Right ventricle myocardium superior (tissue), 1 donor: ENCODE measurements around the gene ITGAD. TPM values are rescaled to one million over a fixed set of nuclear protein-coding genes. Genes with fewer than 3 reads are reported as not detected.
"Not testable (repeated sequence)": the region's sequence is repeated elsewhere in the genome, so short reads cannot be mapped to it uniquely, and the experiment has no call there.

Experiments used
- ATAC-seq: fragments of 200-7000 bp; cut with Tn5 transposase; one replicate; pipeline ENCODE4 v1.9.1; 2020; ENCODE audit warnings: mild to moderate bottlenecking; ENCODE audit not compliant: poor library complexity
- DNase-seq: peaks from one replicate; pipeline ENCODE4 v3.0.0-alpha.2; 2020
- intact Hi-C: fragments of 100-400 bp; cut with DNase I; formaldehyde crosslinking; loops from one replicate; pipeline ENCODE4 v1.11.2; 2022
- total RNA-seq: library from RNA; stranded (reverse); fragmentation: NEBNext Ultra II Directional; extraction: Animal tissue kit (Norgen Biotek cat#: 25700); gene quantifications from one replicate; pipeline ENCODE4 v1.2.1, GENCODE V29; 2021
- donor health status: DM: no; HTN: yes; CAD: no; lungs with severe emphysema.

ITGAD gene
- total RNA-seq, 1 donor from 2014 or later = not detected

DNA sequence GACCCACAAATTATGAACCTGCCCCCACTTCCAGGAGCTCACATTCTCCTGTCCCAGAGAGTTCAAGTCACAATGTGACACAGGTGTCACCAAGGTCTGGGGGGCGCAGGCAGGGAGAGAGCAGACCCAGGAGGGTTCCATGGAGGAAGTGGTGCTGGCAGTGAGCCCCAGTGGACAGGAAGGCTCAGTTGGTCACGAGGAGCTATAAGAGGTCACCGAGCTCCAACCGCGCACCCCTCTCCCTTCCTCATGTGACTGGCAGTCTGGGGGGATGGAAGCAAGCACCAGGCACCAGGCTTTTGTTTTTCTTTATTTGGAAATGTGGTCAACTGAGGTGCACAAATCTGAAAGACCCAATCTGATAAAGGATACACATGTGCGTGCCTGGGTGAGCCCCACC is 2.5 kb downstream of the ITGAD start:
- DNase-seq = peak; percentile 56
- ATAC-seq = peak; percentile 20
- intact Hi-C loops = no loop called here

DNA sequence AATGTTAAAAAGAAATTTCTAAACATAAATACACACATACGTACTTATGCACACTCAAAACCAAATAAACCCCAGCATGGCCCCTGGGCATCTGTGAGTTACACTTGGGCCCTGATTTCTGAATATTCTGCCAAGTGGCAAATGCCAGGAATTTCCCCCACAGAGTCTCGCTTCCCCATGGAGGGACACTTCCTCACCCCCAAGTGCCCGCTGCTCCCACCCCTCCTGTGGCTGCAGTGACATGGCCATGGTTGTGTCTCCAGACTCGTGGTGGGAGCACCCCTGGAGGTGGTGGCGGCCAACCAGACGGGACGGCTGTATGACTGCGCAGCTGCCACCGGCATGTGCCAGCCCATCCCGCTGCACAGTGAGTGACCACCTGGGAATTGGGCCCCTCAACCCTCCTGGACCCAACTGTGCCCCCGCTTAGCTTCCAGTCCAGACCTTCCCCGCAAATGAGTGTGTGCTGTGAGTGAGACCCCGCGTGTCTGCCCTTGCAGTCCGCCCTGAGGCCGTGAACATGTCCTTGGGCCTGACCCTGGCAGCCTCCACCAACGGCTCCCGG is 4.0 kb downstream of the ITGAD start:
- intact Hi-C loops = no loop called here
- no peak for DNase-seq
- ATAC-seq = no peak

DNA sequence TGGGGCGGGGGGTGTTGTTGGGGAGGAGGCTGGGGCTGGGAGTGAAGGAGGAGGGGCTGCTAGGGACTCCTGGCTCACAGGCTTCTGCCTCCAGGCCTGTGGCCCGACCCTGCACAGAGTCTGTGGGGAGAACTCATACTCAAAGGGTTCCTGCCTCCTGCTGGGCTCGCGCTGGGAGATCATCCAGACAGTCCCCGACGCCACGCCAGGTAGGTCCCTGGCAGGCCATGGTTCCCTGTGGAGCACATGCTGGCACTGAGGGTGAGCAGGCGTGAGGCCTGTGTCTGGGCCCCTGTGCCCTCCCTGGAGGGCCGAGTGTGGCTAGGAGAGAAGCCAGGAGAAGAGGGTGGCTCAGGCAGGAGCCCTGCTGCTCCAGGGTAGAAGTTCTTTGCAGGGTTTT is 4.6 kb downstream of the ITGAD start:
- ATAC-seq (no peak), DNase-seq (no peak)
- intact Hi-C loops = no loop called here

DNA sequence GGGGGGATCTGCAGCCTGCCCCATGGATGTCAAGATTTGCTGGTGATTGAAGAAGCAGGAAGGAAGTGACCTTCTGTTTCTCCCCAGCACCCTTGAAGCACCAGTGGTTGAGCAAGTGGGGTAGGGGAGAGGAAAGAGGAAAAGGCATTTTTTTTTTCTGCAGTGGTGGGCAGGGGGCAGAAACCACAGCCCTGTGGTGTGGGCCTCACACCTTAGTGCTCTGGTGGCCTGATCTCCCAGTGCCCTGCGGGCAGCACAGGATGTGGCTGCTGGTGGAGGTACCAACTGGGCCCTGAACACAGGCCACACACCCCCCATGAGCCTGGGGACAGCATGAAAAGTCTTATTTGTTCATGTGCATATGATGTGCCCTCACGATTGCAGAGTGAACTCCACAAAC is 7.1 kb downstream of the ITGAD start:
- DNase-seq (no peak), ATAC-seq (no peak)

DNA sequence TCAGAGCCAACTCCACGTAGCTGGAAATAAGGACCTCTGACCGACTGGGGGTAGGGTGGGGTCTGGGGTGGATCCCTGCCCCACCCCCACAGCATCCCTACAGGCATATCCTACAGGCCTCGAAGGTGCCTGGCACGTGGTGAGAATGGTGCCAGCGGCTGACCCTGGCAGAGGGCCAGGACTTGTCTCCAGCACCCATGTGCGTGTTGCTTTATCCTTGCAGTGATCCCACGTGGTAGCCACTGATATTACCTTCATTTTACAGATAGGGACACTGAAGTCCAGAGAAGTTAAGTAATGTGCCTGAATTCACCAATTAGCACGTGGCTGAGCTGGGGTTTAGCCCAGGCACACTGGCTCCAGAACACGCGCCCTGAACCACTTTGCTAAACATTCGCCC is 8.3 kb downstream of the ITGAD start:
- DNase-seq = no peak
- ATAC-seq = no peak
- intact Hi-C loops = no loop called here

More for the DNA sequence above, 7.1 kb downstream of the ITGAD start:
- intact Hi-C loops = no loop called here

DNA sequence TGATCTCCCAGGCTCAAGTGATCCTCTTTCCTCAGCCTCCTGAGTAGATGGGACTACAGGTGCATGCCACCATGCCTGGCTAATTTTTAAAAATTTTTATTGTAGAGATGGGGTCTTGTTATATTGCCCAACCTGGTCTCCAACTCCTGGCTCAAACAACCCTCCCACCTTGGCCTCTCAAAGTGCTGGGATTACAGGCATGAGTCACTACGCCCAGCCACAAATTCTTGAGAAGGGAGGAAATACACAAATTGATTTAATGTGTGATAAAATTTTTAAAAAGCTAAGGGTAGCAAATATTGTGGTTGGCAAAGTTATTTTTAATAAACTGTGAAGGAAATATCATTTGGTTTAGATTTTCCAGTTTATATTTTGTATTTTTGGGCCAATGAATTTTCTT is 9.6 kb downstream of the ITGAD start:
- ATAC-seq (no peak), DNase-seq (no peak)
- intact Hi-C loops = no loop called here

DNA sequence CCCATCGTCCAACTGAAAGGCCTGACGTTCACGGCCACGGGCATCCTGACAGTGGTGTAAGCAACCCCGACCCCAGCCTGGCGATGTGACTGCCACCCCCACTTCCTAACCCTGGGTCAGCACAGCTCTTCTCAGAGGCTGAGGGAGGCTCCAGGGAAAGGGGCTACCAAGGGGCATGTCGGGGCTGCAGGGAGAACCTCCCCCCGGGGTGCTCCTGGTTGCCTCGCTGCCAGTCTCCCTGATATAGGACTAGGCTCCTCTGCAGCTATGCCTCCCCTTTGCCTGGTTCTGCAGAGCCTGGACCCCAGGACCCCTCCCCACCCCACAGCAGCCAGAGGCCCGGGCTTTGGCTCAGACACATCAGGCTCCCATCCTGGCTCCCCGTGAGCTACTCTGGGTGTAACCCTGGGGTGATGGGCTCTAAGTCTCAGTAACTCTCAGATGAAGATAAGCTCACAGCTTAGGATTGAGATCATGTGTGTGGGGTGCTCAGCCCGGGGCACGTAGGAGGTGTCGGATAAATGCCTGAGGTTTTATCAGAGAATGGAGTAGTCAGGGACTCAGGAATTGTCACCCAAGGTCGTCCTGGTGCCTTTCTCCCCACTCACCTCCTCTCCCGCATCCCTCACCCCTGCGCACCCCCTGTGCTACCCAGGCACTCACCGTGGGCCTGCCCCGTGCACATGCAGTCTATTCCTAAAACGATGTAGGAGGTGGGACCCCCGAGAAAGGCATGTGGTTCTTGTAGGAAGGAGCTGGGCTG is 10.6 kb downstream of the ITGAD start:
- no peak for ATAC-seq
- intact Hi-C loops = no loop called here

DNA sequence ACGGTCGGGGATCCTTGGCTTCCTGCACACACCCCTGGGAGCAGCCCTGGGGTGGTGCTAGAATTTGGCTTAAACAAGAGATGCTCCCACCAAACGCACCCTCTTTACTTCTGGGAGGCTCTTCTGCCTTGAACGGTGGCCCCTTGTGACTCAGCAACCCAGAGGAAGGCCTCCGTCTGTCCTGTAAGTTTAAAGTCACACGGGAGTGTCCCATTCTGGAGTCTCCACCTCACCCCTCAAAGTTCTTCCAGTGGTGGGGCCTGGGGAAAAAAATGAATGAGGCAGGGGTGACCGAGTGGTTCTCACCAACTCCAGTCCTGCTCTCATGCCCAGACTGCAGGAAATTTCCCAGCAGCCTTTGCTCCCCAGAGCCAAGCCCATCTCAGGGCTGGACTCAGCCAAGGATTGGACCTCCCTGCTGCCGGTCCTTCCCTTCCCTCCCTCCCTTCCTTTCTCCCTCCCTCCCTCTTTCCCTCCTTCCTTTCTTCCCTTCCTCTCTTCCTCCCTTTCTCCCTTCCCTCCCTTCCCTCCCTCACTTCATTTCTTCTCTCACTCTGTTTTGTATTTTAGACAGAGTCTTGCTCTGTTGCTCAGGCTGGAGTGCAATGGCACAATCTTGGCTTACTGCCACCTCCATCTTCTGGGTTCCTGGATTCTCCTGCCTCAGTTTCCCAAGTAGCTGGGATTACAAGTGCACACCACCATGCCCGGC is 11.4 kb downstream of the ITGAD start:
- intact Hi-C loops = no loop called here
- DNase-seq (no peak), ATAC-seq (no peak)

More for the DNA sequence above, 10.6 kb downstream of the ITGAD start:
- no peak for DNase-seq

DNA sequence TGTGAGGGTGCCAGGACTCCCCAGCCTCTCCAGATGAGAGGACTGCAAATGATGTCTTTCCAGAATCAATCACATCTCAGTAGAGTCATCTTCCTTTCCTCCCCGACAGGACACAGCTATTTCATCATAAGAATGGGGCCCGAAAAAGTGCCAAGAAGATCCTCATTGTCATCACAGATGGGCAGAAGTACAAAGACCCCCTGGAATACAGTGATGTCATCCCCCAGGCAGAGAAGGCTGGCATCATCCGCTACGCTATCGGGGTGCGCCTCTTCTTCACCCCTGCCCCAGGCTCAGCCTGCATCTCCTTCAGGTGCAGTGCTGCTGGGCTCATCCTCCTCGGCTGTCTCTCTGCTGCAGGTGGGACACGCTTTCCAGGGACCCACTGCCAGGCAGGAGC is 14.3 kb downstream of the ITGAD start:
- no peak for DNase-seq
- intact Hi-C loops = no loop called here
- ATAC-seq = no peak

DNA sequence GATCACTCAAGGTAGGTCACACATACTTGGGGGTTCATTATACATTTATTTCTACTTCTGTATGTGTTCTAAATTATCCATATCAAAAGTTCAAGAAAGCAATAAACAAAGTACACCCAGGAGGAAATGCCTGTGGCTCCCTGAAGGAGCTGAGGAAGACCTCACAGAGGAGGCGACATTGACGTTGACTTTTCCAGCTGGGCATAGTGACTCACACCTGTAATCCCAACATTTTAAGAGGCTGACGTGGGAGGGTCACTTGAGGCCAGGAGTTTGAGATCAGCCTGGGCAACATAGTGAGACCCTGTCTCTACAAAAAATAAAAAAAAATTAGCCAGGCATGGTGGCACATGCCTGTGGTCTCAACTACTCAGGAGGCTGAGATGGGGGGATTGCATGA is 16.3 kb downstream of the ITGAD start:
- DNase-seq = no peak
- intact Hi-C loops = no loop called here
- no peak for ATAC-seq

DNA sequence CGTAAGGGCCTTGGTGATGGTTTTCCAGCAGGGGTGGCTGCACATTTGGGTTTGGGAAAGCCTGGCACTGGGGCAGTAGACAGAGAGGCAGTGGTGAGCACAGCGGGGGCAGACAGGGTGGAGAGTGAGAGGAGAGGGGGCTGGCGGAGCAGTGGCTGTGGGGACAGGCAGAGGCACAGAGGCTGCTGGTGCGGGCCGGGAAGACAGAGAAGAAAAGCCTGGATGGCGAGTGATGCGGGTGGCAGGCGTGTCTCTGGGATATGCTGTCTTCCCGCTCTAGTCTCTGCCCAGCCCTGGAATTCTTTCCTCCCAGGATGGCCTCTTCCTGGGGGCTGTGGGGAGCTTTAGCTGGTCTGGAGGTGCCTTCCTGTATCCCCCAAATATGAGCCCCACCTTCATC is 16.9 kb downstream of the ITGAD start:
- DNase-seq (no peak), ATAC-seq (no peak)
- intact Hi-C loops = no loop called here

DNA sequence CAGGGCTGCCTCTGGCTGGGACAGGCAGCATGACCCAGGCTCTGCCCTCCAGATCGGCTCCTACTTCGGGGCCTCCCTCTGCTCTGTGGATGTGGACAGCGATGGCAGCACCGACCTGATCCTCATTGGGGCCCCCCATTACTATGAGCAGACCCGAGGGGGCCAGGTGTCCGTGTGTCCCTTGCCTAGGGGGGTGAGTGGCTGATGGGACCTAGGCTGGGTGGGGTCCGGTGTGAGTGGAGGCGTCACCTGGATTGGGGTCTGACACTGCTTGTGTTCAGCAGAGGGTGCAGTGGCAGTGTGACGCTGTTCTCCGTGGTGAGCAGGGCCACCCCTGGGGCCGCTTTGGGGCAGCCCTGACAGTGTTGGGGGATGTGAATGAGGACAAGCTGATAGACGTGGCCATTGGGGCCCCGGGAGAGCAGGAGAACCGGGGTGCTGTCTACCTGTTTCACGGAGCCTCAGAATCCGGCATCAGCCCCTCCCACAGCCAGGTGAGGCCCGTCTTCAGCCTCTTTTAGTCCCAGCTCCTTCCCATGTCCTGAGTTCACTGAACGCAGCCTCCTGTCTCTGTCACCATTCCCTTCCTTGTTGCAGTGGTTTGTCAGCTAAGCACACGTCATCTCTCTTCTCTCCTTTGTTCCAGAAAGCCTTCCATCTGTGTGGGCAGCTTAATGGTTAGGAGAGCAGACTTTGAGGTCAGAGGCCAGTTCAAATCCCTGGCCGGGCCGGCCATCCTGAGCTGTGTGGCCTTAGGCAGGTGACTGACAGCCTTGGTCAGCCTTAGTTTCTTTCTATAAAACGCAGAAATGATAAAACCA is 18.1 kb downstream of the ITGAD start:
- intact Hi-C loops = no loop called here
- DNase-seq (no peak), ATAC-seq (no peak)

DNA sequence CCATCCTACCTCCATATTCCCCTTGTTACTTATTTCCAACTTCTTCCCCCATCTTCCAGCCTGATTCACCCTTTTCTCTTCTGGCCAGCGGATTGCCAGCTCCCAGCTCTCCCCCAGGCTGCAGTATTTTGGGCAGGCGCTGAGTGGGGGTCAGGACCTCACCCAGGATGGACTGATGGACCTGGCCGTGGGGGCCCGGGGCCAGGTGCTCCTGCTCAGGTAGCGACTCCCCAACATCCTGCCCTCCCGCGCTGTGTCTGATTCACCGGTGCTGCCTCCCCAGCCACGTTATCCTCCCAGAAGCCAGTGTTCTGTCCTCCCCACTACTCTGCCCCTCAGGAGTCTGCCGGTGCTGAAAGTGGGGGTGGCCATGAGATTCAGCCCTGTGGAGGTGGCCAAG is 19.6 kb downstream of the ITGAD start:
- ATAC-seq (no peak), DNase-seq (no peak)
- intact Hi-C loops = no loop called here

DNA sequence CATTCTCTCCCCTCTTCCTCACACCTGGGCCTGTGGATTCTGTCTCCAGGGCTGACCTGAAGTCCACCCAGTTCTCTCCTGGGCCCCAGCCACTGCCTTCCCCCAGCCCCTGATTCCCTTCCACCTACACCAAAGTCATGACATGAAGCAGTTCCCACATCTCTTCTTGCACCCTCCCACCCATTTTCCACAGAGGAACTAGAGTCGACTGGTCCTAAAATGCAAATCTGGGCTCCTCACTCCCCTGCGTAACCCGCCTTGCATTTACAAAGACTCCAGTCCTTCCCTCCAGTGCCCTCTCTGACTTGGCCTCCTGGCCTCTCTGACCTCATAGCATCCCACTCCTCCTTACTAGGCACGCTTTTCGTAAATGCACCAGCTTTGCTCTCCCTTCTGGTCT is 20.2 kb downstream of the ITGAD start:
- no peak for ATAC-seq
- intact Hi-C loops = no loop called here
- DNase-seq = no peak

DNA sequence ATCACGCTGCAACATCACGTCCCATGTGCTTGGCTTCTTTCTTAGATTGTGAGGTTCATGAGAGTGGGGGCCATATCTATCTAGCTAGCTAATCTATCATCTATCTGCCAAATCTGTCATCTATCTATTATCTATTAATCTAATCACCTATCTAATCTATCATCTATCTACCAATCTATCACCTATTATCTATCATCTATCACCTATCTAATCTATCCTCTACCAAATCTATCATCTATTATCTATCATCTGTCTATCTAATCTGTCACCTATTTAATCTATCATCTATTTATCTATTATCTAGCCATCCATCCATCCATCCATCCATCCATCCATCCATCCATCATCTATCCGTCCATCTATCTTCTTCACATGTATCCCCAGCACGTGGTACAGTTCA is 20.8 kb downstream of the ITGAD start:
- ATAC-seq (no peak), DNase-seq (no peak)
- intact Hi-C loops = no loop called here

DNA sequence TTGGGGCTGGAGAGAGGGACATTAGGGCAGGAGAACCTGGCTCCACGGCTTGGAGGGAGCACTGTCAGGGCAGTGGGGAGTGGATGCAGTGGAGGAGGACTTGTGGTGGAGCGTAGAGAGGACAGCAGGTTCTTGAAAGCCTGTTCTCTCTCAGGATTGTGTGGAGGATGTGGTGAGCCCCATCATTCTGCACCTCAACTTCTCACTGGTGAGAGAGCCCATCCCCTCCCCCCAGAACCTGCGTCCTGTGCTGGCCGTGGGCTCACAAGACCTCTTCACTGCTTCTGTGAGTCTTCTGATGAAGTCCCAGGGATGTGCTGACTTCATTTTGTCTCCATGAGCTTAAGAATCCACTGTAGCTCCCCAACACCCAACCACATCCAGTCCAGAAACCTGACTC is 21.6 kb downstream of the ITGAD start:
- intact Hi-C loops = no loop called here

DNA sequence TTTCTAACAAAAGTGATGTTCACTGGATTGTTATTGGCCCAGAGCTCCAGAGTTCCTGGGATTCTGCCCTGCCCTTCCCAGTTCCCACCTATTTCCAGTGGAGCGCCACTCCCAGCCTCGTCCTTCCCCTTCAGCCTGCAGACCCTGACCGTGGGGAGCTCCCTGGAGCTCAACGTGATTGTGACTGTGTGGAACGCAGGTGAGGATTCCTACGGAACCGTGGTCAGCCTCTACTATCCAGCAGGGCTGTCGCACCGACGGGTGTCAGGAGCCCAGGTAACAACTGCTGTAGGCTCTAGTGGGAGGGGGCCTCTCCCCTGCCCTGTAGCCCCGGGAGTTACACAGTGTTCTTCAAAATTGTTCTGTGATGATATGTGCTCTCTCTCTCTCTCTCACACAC is 23.2 kb downstream of the ITGAD start:
- DNase-seq (no peak), ATAC-seq (no peak)
- intact Hi-C loops = no loop called here

More for the DNA sequence above, 21.6 kb downstream of the ITGAD start:
- ATAC-seq (no peak), DNase-seq (no peak)

DNA sequence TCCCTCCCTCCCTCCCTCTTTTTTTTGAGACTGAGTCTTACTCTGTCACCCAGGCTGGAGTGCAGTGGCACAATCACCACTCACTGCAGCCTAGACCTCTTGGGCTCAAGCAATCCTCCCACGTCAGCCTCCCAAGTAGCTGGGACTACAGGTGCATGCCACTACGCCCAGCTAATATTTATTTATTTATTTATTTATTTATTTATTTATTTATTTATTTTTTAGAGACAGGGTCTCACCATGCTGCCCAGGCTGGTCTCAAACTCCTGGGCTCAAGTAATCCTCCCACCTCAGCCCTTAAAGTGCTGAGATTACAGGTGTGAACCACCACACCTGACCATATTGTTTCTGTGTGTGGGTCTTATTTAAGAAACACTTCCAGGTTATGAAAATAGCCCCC is 23.9 kb downstream of the ITGAD start:
- ATAC-seq, intact Hi-C loops, DNase-seq: not testable (repeated sequence)

DNA sequence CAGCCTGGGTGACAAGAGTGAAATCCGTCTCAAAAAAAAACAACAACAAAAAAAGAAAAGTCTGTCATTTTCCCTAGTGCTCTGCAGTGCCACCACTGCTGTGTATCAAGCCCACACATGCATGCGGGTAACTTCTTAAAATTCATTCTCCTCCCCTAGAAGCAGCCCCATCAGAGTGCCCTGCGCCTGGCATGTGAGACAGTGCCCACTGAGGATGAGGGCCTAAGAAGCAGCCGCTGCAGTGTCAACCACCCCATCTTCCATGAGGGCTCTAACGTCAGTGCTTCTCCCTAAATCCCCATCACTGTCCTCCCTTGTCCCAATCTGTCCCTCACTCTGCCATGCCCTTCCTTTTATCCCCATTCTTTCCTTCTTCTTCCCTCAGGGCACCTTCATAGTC is 24.8 kb downstream of the ITGAD start:
- DNase-seq (no peak), ATAC-seq (no peak)
- intact Hi-C loops = no loop called here
